T47D (cell line): ENCODE measurements around the gene RSPH1.

ENCODE experiments used
- DNase-seq, 2 experiments: peaks; one replicate each; pipeline versions ENCODE4 v3.0.0 to v3.0.0-alpha.2; 2011 to 2012; ENCODE audit warnings: low read depth in 1 of 2, low spot score in 1 of 2
- JUND ChIP-seq: IDR thresholded peaks from 2 replicates; pipeline ENCODE4 v1.6.1; 2012; ENCODE audit warnings: low read depth
- in situ Hi-C: cut with HindIII; loops from 2 replicates; pipeline ENCODE4 v1.10.0; 2016; ENCODE audit warnings: low sequenced_read_pairs, low pct_unique_long_range_greater_than_20kb

RSPH1 gene

DNA sequence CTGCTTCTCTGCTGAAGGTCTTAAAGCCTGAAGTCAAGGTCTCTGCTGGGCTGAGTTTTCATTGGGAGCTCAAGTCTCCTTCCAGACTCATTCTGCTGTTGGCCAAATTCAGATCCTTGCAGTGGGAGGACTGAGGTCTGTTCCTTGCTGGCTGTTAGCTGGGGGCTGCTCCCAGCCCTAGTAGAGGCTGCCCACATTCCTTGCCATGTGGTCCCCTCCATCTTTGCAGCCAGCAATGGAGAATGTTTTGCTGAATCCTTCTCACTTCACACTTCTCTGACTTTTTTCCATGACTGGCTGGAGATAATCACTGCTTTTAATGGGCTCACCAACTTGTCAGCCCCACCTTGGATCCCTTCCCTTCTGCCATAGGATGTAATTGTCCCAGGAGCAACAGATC, 59.1 kb downstream of the RSPH1 start:
- no peak for DNase-seq
- in situ Hi-C loops = no loop called here
- TF ChIP-seq JUND = no peak

DNA sequence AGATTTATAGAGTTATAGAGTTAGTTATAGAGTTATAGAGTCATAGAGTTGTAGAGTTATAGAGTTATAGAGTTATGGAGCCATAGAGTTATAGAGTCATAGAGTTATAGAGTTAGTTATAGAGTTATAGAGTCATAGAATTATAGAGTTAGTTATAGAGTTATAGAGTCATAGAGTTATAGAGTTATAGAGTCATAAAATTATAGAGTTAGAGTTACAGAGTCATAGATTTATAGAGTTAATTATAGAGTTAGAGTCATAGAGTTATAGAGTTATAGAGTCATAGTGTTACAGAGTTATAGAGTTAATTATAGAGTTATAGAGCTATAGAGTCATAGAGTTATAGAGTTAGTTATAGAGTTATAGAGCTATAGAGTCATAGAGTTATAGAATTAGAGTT, 60.2 kb downstream of the RSPH1 start:
- TF ChIP-seq JUND = no peak
- DNase-seq = no peak
- in situ Hi-C loops = no loop called here

DNA sequence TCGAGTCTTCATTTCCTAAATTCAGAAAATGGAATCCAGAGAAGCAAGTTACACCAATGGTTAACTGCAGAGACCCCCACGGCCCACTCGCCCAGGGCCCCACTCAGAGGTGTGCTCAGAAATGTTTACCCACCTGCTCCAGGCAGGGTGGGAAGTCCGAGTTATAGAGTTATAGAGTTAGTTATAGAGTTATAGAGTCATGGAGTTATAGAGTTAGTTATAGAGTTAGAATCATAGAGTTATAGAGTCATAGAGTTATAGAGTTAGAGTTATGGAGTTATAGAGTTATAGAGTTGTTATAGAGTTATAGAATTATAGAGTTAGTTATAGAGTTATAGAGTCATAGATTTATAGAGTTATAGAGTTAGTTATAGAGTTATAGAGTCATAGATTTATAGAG, 60.6 kb downstream of the RSPH1 start:
- no peak for DNase-seq
- no peak for TF ChIP-seq JUND
- in situ Hi-C loops = no loop called here

DNA sequence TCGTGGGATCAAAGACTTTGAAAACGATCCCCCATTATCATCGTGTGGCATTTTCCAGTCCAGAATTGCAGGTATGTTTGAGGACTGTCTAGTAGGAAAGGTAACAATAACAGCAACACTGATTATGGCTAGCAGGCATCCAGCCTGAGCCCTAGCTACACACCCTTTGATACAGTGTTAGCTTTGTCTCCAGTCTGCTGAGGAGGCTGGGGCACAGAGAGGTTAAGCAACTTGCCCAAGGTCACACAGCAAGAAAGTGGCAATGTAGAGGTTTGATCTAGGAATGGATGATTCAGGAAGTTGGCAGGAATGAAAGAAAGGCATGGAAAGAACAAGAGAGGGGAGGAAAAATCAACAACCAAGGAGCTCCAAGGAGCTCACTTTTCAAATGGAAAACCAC, 61.1 kb downstream of the RSPH1 start:
- in situ Hi-C loops = no loop called here
- no peak for DNase-seq
- TF ChIP-seq JUND = no peak

DNA sequence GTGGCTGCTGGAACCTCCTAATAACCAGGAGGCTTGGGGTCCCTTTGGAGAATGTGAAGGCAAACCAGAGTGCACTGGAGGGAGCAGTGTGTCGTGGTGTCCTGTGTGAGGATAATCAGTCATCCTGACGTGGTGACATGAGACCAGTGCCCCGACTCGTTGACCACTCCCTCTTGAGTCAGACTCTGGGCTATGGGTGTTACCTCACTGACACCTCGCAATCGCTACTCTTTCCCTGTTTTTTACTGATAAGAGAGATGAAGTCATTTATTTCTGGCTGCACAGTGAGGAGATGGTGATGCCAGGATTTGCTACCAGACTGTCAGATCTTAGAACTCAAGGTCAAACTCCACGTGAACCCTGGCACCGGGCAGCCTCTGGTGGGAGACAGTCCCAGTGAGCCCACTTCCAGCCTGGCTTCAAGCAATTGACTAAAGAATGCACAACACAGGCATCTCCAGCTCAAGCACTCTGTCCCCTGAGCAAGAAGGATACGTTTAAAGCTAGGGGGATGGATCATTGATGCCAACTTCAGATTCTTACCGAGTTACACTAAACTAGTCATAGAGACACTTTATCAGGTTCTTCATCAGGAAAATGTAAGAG, 62.0 kb downstream of the RSPH1 start:
- in situ Hi-C loops = no loop called here
- DNase-seq = no peak
- no peak for TF ChIP-seq JUND

DNA sequence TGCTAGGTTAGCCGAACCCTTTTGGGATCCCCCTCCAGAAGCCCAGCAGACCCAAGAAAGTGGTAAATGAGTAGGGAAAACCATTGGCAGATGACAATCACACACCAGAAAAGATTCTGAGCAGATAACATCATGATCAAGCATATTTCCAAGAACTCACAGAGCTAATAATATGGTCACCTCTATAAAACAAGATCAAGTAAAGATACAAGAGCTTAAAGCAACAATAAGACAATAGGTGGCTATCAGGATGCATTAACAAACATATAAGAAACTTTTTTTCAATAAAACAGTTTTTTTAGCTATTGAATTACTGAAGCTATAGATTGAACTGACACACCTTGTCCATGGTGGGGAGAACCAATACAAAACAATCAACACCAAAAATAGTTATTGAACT, 63.3 kb downstream of the RSPH1 start:
- DNase-seq = no peak
- in situ Hi-C loops = no loop called here
- no peak for TF ChIP-seq JUND

DNA sequence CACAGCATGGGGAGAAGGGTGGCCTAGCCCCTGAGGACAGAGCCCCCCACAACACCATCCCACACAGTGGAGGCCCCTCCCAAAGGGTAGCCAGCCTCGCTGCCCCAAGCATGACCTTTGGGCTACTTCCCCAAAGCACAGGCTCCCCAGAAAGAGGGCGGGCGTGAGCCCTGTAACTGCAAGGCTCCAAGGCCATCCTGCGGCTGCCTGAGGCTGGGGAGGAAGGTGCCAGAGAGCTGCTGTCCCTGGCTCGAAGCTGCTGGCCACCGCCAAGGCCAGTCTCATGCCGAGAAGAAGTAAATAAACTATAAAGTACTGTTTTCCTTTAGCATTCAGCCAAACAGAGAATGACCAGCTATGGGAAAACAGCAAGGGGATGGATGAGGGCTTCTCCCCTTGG, 64.8 kb downstream of the RSPH1 start:
- no peak for DNase-seq
- no peak for TF ChIP-seq JUND
- in situ Hi-C loops = no loop called here

DNA sequence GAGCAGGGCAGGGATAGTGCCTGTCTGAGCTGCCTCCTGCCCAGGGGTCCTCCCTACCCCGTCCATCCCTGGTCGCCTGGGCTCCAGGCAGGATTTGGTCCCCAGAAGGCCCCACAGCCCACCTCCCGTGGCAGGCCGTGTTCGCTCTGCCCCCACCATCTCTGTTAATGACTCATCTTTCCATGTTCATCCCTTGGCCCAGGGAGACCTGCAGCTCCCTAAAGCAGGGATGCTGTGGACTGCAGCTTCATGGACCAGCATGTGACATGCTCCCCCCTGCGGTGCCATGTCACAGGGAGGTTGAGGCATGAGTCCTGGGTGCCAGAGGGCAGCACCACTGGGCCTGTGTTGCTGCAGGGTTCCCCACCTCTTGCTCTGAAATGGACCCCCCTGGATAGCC, 65.5 kb downstream of the RSPH1 start:
- no peak for DNase-seq
- TF ChIP-seq JUND = no peak
- in situ Hi-C loops = no loop called here

DNA sequence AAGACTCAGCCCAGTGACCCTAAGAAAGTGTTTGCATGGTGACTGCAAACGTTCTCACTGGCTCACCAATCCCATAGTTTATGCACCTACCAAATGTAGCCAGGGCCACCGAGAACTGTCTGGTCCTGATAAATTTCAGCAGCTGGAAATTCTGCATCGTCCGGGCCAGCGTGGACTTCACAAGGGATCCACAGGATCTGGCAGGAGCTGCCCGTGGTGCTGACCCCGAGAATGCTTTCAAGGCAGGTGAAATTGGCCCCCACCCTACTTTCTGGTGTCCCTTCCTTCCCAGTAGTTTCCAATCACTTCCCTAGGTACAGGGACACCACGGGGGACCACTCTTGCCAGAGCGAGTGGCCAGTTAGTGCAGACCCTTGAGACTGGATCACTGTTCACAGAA, 66.2 kb downstream of the RSPH1 start:
- no peak for TF ChIP-seq JUND
- DNase-seq = peak; percentile 49 to 66
- in situ Hi-C loops = no loop called here

DNA sequence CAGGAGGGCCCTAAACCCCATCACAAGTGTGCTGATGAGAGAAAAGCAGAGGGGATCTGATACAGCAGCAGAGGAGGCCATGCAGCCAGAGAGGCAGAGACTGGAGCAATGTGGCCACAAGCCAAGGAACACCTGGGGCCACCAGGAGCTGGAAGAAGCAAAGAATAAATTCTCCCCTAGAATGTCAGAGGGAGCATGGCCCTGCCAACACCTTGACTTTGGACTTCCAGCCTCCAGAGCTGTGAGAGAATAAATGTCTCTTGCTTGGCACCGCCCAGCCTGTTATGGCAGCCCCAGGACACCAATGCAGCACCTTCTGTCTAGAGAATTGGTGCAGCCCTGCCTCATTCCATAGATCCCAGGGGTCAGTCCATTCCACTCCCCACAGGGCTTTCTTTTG, 67.0 kb downstream of the RSPH1 start:
- TF ChIP-seq JUND = no peak
- in situ Hi-C loops = no loop called here
- no peak for DNase-seq

DNA sequence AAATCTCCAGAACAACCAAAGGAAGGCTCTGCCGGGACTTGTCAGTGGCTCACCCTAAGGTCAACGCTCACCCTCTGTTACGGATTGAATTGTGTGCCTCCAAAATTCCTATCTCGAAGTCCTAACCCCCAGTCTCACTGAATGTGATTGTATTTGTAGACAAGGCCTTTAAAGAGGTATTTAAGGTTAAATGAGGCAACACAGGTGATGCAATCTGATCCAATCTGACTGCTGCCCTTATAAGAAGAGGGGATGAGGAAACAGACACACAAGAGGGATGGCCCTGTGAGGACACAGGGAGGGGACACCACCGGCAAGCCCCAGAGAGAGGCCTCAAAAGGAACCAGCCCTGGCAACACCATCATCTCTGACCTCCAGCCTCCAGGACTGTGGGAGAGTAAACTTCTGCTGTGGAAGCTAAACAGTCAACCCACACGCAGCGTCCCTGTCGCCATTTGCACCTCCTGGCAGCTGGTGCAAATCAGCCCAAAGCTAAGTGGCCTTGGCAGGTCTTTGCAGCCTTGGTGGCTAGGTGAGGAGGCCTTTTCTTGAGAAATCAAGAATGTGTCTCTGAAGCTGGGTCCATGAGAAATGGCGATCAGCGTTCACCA, 68.1 kb downstream of the RSPH1 start:
- in situ Hi-C loops = no loop called here
- TF ChIP-seq JUND = no peak
- DNase-seq = no peak

DNA sequence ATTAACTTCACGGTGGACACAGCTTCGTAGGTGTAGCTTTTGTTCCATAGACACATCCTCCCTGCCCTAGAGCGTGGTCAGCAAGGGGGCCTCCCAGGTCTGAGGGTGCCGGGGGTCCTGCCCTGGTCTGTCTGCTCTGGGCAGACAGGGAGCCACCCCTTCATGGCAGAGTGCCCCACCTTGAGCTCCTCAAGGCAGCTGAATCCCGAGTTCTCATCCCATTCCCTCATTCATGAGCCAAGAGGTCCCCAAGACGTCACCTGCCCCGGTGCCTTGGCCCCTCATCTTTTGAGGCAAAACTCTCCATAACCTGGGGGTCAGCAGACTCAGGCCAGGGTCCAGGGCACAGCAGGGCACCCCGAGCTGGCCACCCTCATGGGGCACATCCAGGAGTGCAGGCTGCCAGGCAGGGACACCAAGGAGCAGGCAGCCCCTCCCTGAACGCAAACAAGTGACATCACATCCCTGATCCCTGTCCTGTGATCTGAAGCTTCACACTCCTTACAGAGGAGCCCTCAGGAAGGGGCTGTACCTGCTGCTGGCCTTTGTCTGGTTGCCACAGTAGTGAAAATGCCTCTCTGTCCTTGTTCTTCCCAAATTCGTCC, 69.0 kb downstream of the RSPH1 start:
- DNase-seq = no peak
- in situ Hi-C loops = no loop called here
- TF ChIP-seq JUND = no peak

DNA sequence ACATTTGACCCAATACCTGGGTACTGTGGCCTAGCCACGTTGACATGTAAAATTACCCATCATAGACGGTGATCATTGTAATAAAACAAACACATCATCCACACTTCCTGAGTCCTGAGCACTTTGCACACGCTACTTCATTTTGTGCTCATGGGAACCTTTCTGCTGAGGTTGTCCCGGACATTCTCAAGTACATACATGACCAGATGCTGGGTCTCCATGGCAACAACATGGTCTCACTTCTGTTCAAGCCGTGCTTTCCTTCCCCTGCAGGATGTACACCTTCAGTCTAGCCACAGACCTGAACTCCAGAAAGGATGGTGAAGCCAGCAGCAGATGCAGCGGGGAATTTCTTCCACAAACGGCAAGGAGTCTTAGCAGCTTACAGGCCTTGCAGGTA, 69.6 kb downstream of the RSPH1 start:
- DNase-seq = no peak
- in situ Hi-C loops = no loop called here

DNA sequence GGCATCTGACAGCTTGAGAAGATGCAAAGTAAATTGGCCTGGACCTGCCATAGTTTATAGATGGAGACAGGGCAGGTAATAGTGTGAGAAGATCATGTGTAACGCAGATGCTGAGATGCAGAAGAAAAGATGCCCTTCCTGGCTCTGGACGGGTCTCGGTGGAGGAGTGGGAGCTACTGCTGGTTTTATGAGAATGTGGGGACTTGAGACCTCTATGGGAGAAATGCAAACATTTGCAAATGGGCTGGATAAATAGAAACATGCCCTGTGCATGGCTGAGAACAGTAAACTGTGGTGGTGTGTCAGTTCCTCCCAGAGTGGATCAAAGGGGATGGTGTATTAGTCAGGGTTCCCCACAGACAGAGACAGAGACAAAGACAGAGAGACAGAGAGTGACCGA, 70.4 kb downstream of the RSPH1 start:
- in situ Hi-C loops = no loop called here
- no peak for TF ChIP-seq JUND
- no peak for DNase-seq

More for the DNA sequence above, 69.6 kb downstream of the RSPH1 start:
- no peak for TF ChIP-seq JUND
